Measurements from ENCODE around the gene CASK. TPM values are rescaled to one million over a fixed set of nuclear protein-coding genes. Genes with fewer than 3 reads are reported as not detected.

Gene CASK
- total RNA-seq, 1 experiment from 2014 or later, result 33.5 TPM

- in situ Hi-C loops (cut with HindIII; ENCODE audit: low pct_unique_long_range_greater_than_20kb, low sequenced_read_pairs), result no loop called here
These were observed 777 bp upstream of the CASK start for GRCh38 chrX:41923978-41924683.

DNA sequence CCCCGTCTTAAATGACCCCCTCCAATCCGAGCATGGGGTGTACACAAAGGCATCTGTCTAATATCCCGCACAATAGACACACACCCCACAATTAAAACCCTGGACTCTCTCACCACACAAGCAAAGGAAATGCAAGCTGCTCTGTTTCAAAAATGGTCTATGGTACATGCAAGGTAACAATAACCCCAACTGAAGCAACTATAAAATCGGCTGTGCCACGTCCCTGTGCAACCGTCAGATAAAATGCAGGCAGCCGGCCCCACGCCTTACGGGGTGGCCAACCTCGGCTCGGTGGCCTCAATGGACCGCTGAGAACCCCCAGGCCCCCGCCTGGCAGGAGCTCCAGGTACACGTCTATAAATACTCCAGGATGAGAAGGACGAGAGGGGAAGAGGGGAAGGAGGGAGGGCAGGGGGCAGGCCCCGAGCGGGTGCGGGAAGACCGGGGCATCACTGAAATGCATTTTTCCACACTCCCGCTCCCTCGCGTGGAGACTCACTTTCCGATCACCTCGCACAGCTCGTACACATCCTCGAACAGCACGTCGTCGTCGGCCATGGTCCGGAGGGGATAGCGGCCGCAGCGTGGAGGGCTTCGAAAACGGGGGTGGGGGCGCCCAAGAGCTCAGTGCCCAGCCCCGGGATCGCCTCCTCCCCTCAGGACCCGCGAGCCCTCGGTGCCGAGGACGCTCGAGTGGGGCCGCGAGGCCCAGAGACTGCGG lies 763 bp downstream of the CASK start:
- H3K4me3 ChIP-seq (ENCODE audit: low read depth in 2 of 2, low read length in 2 of 2), result peak overlapping the region; percentile 60 to 71
- H3K36me3 ChIP-seq (ENCODE audit: control insufficient read depth, insufficient read depth, low read length), result no peaks in the 10 kb centered on the region
- H3K27ac ChIP-seq (ENCODE audit: low read length), result peak overlapping the region; percentile 51
- intact Hi-C loops (cut with micrococcal nuclease; ENCODE audit: unreplicated experiment) (no loop called here), in situ Hi-C loops (cut with HindIII; ENCODE audit: low pct_unique_long_range_greater_than_20kb, low sequenced_read_pairs) (no loop called here)
- ChIA-PET POLR2A (no interaction called here), CTCF (no interaction called here)
- peak; percentile 52 for ATAC-seq
- no peaks in the 10 kb centered on the region; the same call in 1 of the 2 replicates for H3K4me1 ChIP-seq (ENCODE audit: control insufficient read depth, insufficient read depth, low read length)
- no peaks in the 10 kb centered on the region for H3K27me3 ChIP-seq (ENCODE audit: control insufficient read depth, insufficient read depth, low read length)
- TF ChIP-seq, protein P1, sequence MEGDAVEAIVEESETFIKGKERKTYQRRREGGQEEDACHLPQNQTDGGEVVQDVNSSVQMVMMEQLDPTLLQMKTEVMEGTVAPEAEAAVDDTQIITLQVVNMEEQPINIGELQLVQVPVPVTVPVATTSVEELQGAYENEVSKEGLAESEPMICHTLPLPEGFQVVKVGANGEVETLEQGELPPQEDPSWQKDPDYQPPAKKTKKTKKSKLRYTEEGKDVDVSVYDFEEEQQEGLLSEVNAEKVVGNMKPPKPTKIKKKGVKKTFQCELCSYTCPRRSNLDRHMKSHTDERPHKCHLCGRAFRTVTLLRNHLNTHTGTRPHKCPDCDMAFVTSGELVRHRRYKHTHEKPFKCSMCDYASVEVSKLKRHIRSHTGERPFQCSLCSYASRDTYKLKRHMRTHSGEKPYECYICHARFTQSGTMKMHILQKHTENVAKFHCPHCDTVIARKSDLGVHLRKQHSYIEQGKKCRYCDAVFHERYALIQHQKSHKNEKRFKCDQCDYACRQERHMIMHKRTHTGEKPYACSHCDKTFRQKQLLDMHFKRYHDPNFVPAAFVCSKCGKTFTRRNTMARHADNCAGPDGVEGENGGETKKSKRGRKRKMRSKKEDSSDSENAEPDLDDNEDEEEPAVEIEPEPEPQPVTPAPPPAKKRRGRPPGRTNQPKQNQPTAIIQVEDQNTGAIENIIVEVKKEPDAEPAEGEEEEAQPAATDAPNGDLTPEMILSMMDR (IDR thresholded peaks at IDR 0.05), result peak; percentile 47
- TF ChIP-seq POLR2AphosphoS5 (IDR thresholded peaks at IDR 0.05; ENCODE audit: low read depth, low read length), result no peak
- no peaks in the 10 kb centered on the region for H3K9me3 ChIP-seq (ENCODE audit: control insufficient read depth, insufficient read depth, low read depth, low read length)
- no peak for DNase-seq (ENCODE audit: low read depth, low spot score)
- no TSS peak for BruUV-seq (replicated peaks)

More at GRCh38 chrX:41923978-41924683, 777 bp upstream of the CASK start:
- Histone ChIP-seq H3K36me3 (ENCODE audit: control insufficient read depth, insufficient read depth, low read length) (no peaks in the 10 kb centered on the region), H3K27me3 (ENCODE audit: control insufficient read depth, insufficient read depth, low read length) (no peaks in the 10 kb centered on the region), H3K4me1 (ENCODE audit: control insufficient read depth, insufficient read depth, low read length) (no peaks in the 10 kb centered on the region; the same call in 1 of the 2 replicates), H3K9me3 (ENCODE audit: control insufficient read depth, insufficient read depth, low read depth, low read length) (no peaks in the 10 kb centered on the region), H3K27ac (ENCODE audit: low read length) (peak overlapping the region; percentile 61; the same call in 1 of the 2 replicates), H3K4me3 (ENCODE audit: low read depth in 2 of 2, low read length in 2 of 2) (peak overlapping the region; percentile 60 to 70)
- intact Hi-C loops (cut with micrococcal nuclease; ENCODE audit: unreplicated experiment), result no loop called here
- POLR2A ChIA-PET, result no interaction called here
- TF ChIP-seq, protein P1 (IDR thresholded peaks at IDR 0.05), result no peak
- TF ChIP-seq POLR2AphosphoS5 (IDR thresholded peaks at IDR 0.05; ENCODE audit: low read depth, low read length) (no peak), REST (IDR thresholded peaks at IDR 0.05; ENCODE audit: insufficient read depth in 1 of 2, low read depth in 2 of 2, low read length in 1 of 2) (no peak), TCF7L2 (IDR thresholded peaks at IDR 0.05; ENCODE audit: low read depth, low read length) (no peak), SIN3A (IDR thresholded peaks at IDR 0.05; ENCODE audit: borderline replicate concordance, insufficient read depth, low read depth, low read length) (no peak)
- DNase-seq (ENCODE audit: low read depth, low spot score) (no peak), ATAC-seq (0 out of 2 replicates have a peak, but pooled peaks have one; percentile 24)
- CTCF ChIA-PET, result no interaction called here
- BruUV-seq (replicated peaks), result no TSS peak

Measured in Panc1 (cell line).